ENCODE results near the gene TSFM.

DNA sequence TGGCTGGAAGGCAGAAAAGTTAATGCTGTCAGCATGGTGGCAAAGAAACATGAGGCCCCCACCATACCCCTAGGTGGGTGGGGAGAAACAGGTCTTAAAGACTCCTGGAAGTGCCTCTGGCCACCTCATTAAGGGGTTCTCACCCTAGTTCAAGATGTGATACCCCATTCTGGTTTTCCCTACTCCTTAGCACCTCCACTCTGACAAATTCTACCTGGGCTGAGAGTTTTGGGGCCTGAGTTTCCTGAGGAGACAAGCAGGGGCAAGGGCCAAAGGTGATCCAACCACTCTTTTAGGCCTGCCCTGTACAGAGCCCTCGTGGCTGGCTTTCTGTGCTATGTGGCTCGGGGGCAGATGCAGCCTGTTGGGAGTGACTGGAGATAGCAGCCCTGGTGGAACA is 43.8 kb downstream of the TSFM start:
- TF ChIP-seq, protein P1, sequence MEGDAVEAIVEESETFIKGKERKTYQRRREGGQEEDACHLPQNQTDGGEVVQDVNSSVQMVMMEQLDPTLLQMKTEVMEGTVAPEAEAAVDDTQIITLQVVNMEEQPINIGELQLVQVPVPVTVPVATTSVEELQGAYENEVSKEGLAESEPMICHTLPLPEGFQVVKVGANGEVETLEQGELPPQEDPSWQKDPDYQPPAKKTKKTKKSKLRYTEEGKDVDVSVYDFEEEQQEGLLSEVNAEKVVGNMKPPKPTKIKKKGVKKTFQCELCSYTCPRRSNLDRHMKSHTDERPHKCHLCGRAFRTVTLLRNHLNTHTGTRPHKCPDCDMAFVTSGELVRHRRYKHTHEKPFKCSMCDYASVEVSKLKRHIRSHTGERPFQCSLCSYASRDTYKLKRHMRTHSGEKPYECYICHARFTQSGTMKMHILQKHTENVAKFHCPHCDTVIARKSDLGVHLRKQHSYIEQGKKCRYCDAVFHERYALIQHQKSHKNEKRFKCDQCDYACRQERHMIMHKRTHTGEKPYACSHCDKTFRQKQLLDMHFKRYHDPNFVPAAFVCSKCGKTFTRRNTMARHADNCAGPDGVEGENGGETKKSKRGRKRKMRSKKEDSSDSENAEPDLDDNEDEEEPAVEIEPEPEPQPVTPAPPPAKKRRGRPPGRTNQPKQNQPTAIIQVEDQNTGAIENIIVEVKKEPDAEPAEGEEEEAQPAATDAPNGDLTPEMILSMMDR (conservative IDR thresholded peaks at IDR 0.05 in 1 of 2, IDR thresholded peaks at IDR 0.05 in 1 of 2; ENCODE audit: low read depth in 1 of 2, low read length in 2 of 2): no peak
- no peak for TF ChIP-seq EZH2 (IDR thresholded peaks at IDR 0.05; ENCODE audit: low read length, missing control alignments)

Measured in fibroblast of lung (primary cell).